COLO668 (cell line): Measurements from ENCODE around the gene HOXA11.

Experiments used
- DNase-seq: peaks from one replicate; lab custom pipeline; 2025; ENCODE audit not compliant: unreplicated experiment; lab: John Stamatoyannopoulos, UW

HOXA11 gene

DNA sequence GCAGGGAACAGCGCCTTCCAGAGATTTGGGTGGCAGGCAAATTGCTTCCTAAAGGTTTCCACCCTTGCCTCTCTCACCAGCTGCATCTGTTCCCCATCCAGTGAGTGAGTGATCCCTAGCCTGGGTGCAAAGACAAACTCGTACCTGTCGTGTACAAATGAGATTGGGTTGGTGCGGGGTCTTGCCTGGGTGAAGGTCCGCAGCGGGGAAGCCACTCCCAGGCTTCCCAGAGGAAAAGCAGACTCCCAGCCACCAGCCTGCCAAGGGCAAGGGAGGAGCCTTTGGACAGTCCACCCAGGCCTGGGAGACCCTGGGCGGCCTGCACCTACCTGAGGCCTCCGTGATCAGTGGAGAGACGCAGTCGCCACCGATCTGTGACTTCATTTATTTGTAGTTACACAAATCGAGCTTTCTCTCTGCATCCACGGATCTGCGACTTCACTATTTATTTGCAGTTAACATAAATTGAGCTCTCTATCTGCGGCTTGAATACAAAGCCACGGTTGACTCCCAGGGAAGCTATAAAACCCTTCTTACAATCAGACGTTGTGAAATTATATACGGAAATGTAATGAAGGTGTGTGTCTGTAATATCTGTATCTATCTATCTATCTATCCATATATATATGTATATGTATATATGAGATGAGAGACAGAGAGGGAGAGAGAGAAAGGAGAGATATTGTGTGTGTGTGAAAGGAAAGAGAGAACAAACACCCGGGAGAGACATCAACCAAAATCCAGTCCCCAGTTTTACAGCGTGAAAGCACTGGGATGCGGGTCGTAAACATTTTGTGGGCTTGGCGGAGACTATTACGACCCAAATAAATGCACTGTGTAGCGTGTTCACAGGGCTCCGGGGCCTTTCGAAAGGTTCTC, 25.5 kb downstream of the HOXA11 start:
- DNase-seq, result no peak

DNA sequence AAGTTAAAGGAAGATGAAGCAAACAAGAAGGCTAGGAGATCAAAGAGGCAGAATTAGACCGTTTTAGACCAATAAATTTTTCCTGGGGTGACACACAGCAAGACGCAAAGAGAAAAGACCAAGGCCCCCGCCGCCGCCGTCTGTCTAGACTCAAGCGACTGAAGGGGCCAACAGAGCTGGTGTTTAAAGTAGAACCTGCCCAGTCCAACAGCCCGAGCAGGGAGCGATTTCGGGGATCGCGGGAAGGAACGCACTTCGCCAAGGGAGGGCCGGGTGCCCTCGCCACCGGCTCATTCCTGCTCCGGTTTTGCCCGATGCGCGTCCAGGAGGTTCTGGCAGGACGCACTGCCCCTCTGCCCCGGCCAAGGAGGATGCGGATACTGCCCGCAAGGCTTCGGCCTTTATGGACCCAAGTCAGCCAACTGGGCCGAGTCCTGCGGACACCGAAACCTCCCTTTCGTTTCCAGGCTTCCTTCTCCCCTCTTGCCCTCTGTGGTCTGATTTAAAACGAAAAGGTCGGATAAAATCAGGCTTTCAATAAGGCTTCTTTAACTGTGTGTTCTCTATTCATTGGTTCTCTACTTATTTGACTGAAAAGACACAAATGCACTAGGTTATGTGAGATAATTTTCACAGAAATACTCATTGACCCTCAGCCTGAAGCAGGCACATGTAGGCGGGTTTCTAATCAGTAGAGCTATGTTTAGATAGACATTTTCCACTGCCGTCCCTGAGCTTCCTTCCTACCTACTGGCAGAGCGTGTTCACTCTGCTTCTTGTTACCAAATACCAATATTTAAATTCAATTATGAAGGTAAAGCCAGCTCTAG, 26.4 kb downstream of the HOXA11 start:
- no peak for DNase-seq

DNA sequence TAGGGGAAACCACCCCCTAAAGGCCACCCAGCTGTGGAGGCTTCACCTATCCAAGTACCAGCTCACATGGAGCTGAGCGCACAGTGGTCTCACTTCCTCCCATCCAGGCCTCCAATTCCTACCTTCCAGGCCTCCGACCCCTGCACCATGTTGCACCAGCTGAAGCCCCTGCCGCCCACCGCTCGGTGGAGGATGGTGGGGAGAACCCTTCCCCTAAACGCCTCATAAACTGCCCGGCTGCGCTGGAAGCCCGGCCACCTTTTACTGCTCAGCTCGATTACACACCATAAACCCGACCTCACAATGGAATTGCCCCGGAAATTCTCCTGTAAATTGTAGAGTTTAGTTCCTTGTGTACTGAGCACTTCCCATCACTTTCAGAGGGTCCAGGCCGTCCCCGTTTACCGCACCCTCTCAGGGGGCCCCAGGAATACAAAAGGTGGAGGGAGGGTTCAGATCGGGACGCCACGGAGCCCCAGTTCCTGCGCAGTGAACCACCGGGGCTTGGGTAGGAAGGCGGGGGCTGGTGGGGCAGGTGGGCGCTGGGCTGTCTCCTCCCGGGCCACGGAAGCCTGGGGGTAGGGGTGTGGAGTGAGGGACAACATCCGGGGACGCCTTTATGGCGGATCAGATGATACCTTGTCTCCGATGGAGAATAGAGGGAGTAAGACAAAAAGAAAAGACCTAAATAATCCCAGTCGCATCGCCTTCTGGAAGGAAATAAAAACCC, 27.2 kb downstream of the HOXA11 start:
- no peak for DNase-seq

DNA sequence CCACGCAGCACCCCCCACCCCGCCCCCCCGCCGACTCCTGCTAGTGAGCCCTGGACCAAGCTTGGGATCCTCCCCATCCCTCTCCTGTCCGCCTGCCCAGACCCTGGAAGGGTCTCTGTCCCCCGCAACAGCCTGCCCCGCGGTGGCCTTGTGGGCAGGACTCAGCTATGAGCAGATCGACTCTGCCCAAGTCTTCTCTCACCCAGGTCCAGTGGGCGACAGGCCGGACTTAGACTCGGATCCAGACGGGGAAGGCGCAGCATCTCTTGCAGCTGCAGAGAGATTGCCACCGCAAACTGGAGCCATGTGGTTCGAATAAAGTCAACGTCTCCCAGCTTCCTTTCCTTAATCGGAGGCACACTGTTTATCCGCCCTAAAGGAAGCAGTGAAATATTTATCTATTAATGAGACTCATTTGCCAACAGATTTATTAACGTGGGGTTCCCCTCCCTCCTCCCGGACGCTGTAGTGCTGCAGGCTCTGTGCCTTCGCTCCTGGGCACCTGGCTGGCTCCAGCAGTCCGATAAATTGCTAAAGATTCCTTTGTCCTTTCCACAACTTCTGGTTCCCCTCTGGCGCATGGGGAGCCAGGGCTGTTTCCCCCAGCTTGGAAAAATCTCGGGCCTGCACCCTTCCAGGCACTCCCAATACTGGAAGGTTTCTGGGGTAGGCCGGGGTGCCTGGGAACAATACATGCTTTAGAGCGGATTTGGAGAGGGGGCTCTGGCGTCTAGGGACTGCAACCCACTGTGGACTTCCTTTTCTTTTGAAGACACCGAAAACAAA, 27.9 kb downstream of the HOXA11 start:
- DNase-seq, result no peak

DNA sequence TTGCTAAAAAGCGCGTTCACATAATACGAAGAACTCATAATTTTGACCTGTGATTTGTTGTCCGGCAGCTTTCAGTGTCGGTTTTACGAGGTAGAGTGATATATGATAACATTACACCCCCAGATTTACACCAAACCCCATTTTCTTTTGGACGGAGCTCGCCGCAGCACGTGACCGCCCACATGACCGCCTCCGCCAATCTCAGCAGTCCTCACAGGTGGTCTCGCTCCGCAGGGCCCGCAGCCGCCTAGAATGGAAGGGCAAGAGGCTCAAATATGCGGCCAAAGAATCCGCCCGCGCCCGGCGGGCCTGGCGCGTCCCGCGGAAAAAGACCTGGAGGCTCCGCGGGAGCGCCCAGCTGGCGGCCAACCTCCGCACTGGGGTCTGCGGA, 28.5 kb downstream of the HOXA11 start, which contains the start of gene HOXA7:
HOXA7 (minus strand) TSS at position 168 of the 391 bp plus-strand sequence; CDS start at position 38, 130 bp downstream.
- DNase-seq, result no peak

DNA sequence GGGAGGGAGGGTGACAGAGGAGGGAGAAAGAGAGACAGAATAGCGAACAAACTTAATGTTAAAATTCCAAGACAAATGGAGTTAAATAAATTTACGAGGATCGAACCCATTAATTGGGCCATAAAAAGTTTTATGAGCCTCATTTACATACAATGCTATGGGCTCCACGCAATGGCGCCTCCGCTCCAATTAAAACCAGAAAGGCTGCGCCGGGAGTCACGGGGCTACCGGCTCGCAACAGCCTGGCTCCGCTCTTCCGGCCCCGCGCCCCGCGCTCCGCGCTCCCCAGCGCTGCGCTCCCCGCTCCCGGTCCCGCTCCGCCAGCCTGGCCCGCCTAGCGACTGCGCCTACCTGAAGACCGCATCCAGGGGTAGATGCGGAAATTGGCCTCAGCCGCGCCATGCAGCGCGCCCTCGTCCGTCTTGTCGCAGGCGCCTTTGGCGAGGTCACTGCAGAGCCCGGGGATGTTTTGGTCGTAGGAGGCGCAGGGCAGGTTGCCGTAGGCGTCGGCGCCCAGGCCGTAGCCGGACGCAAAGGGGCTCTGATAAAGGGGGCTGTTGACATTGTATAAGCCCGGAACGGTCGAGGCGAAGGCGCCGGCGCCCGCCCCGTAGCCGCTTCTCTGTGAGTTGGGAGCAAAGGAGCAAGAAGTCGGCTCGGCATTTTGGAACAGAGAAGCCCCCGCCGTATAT, 29.1 kb downstream of the HOXA11 start:
- no peak for DNase-seq

DNA sequence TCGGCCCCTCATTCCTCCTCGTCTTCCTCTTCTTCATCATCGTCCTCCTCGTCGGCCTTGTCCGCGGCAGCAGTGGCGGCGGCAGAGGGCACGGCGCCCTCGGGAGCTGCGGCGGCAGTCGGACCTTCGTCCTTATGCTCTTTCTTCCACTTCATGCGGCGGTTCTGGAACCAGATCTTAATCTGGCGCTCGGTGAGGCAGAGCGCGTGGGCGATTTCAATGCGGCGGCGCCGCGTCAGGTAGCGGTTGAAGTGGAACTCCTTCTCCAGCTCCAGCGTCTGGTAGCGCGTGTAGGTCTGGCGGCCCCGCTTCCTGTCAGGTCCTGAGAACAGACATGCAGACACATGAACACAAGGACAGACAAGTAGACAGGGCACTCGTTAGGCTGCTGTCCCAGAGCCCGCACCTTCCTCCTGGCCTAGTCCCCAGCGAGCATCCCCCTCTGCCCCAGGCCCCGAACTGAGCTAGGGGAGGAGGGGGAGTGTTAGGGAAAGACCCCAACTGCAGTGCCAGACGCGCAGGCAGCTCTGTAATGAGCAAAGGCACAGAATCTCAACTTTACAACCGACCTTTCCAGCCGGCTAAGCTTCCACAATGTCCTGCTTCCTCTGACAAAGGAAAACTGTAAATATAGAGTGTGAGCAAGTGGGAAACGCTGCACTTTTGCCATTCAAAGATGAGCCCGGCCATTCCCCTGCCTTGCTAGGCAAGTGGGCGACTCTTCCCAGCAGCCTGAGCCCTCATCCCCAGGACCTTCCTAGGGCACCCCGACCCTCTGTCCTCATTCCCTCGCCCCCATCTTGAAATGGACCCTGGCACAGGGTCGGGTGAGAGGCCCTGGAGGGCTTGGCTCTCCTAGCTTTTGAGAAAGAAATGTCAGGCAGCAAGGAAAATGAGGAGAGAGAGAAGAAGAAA, 29.9 kb downstream of the HOXA11 start:
- no peak for DNase-seq

DNA sequence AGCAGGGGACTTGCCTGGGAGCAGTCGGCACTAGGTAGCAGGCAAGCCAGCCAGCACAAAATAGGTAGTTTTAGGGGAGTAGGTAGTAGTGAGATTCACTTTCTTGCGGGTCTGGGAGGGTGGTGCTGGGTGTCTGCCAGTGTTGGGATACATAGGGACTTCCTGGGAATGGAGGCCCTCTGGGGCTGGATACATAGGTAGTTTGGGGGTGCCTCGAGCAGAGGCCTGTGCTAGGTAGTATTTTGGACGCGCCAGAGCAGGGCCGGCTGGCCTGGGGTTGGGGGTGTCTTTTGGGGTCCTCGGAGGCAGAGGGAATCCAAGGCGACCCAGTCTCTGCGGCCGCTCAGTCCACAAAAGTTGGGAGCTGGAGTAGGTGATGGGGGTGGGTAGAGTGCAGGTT, 30.7 kb downstream of the HOXA11 start:
- DNase-seq, result no peak

DNA sequence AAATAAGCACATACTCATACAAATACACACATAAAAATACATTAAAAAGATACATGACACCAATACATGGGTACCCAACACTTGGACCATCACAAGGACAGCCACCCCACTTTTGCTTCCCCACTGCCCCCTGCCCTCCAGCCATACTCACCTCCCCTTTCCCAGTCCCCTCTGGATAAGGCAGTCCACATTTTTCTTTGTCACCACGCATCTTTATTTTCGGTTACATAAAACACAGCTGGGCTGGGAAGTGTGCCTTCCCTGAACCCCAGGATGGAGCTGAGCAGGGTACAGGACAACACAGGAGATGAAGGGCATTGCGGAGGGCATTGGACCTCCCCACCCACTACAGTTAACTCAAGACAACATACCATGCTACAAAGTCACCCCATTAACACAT, 31.5 kb downstream of the HOXA11 start:
- DNase-seq, result no peak

DNA sequence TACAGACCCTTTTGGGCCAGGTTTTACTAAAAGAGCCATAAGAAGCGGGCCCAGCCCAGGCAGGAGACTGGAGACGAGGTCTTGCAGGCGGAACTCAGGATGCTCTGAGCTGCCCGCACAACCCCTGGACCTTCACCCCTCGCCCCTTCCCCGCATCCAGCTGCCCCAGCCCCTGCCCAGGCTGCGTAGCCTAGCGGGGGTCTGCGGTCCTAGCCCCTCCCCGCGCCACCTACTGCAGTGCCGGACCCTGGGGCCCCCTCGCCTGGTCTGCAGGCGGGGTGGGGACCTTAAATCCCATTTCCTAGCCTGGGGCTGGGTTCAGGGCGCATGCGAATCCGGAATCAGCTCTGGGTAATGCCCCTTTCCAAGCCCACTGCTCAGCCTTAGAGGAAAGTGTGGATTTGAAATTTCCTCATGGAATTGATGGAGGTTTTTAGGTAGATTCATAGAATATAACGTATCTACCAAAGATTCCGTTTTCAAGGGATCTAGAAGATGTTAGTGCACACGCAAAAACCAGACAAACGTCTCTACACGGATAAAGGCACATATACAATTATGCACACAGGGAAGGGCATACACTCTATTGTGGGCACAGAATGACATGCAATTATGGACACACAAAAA, 32.1 kb downstream of the HOXA11 start:
- DNase-seq, result no peak

DNA sequence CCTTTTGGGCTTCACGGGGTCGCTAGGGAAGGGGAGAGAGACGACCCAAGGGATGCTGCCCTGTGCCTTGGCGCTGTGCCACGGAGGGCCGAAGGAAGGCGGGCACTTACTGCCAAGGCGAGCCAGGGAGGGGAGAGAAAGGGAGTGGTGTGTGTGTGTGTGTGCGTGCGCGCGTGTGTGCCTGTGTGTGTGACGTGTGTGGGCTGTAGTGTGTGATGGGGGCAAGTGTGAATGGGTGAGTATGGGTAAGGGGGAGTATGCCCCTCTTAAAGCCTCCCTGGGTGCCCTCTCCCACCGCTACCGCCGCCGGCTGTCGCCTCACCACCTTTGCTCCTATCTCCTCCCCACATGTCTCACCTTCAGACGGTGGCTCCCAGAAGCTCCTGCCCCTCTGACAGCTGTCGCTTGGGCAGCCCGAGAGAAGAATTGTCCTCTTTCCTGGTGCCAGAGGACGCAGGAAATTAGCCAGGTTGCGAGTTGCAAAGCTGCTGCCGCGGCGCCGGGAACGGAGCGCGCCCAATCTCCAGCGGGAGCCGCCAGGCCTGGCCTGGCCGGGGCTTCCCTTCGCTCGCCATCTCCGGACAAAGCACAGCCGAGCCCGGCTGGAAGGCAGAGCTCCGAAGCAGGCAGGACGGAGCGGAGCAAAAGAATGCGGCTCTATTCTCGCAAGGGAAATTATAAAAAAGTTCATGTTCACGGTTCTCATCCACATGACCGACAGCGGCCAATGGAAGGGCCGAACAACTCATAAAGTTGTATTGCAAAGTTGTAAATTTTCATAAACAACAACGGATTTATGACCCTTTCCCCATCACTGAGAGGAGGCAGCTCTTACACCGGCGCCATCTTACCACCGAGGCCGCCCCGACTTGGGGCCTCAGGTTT, 32.9 kb downstream of the HOXA11 start, which contains the start of gene HOXA3:
HOXA3 (minus strand) TSS at position 653 of the 885 bp plus-strand sequence. CDS start 41,943 bp downstream, outside the sequence.
- no peak for DNase-seq

DNA sequence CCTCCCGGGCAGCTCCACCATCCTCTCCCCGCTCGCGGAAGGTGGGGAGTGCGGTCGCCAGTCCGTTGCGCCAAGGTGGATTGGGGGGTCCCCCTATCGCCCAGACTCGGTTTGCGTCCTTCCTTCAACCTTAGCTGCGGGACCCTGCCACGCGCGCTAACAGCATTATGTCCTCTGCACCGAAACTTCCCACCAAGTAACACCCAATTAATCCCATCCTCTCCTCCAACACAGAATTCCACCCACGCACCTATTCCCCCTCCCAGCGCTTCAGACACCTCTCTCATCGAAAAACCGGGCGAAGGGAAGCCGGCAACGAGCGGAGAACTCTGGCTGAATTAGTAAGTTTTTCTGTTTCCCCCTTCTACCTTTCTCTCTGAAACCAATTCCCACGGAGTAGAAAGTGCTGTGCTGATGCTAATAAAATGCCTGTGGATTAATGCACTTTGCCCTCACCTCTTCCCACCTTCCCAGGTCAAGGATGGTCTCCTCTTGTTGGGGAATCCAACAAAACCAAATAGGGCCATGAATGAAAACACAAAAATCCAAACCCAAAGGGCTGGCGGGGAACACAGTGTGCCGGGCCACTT, 33.6 kb downstream of the HOXA11 start:
- no peak for DNase-seq

DNA sequence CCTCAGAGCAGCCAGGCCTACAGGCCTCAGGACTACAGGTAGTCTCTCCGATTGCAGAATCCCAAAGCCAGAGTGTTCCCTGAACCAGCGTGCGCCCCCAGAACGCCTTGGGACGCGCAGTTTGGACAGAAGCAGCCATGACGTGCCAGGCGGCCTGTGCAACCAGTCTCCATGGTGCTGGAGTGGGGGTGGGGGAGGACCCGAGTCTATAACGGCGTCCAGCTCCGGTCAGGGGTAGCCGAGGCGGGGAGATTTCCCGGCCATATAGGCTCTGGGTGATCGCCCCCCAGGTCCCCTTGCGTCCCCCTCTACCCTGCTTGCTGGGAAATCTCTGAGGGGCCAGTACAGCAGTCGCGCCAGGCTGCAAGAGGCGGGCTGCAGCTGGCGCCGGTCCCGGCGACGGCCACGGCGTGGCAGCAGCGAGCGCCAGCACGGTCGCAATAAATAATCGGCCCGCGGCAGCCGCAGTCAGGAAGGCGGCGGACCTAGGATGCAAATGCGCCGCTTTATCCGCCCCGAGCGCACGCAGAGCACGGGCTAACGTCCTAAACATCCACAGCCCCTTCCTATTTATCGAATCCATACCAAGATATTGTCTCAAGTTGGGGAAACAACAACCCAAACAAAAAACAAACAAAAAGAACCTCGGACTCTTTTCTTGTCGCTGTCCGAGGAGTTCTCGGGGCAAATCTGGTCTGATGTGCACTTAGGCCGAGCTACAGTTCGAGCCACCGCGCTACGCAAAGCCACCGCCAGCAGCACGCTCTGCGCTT, 34.3 kb downstream of the HOXA11 start:
- peak; percentile 95 for DNase-seq

DNA sequence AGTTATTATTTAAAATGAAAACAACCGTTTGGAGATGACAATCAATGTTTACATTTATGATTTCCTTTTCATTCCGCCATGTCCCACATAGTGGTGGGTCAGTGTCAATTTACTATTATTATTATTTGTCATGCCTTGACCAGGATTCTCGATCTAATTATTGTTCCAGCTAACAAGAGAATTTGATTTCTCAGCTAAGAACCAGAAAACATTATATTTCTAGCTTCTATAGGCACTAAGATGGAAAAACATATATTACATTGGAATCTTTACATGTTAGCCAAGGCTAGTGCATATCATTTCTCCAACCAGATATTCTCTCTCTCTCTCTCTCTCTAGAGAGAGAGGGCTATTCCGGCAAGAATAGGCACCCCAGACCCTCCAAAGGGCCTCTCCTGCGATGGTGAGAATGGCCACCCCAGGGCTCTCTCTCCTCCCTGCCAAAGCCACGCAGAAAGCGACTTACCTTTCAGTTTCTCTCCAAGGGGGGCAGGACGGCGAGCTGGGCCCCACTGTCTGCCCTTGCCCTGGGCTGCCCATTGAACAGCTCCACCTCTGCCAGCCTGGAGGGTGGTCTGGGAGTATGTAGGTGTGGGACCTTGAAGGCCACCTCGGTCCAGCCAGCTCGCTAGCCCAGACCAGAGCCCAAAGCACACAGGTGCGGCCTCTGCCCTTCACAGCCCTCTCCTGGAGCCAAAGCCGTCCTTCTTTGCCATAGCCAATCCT, 35.0 kb downstream of the HOXA11 start:
- no peak for DNase-seq
